ENCODE data around the gene ARID3B. TPM values are rescaled to one million over a fixed set of nuclear protein-coding genes. Genes with fewer than 3 reads are reported as not detected.

The ARID3B gene
- total and polyA plus RNA-seq, 2 of the 13 experiments (the other 11 are each of a cell fraction or from before 2014, with no cell fraction given): 5.3 to 12.8 TPM

GRCh38 chr15:74615508-74616365 is 74.7 kb downstream of the ARID3B start, which contains the start of gene CLK3 (continued):
- no peak for TF ChIP-seq ATAD3A (CRISPR knock-in tag; IDR thresholded peaks at IDR 0.05)
- TF ChIP-seq ZNF30 (CRISPR knock-in tag; IDR thresholded peaks at IDR 0.05): no peak
- no peak for TF ChIP-seq ARNT (IDR thresholded peaks at IDR 0.05)
- no peak for TF ChIP-seq NFKB2 (CRISPR knock-in tag; IDR thresholded peaks at IDR 0.05; ENCODE audit: borderline replicate concordance)
- TF ChIP-seq MTA3 (CRISPR knock-in tag; IDR thresholded peaks at IDR 0.05): no peak
- no peak for TF ChIP-seq USF2 (IDR thresholded peaks at IDR 0.05; ENCODE audit: low read depth, low read length)
- TF ChIP-seq USF2 (CRISPR knock-in tag; IDR thresholded peaks at IDR 0.05; ENCODE audit: borderline replicate concordance): peak; percentile 20; the same call in 1 of the 2 replicates
- TF ChIP-seq PRPF4 (IDR thresholded peaks at IDR 0.05; ENCODE audit: low read depth, low read length, poor library complexity, severe bottlenecking): no peak
- TF ChIP-seq PBX2 (CRISPR knock-in tag; IDR thresholded peaks at IDR 0.05): no peak
- TF ChIP-seq POLR2A (IDR thresholded peaks at IDR 0.05; ENCODE audit: insufficient read depth in 1 of 2, low read depth in 2 of 2, low read length in 2 of 2): no peak; a peak in 1 of 4 replicates
- peak; percentile 96 for TF ChIP-seq HOXA3 (CRISPR knock-in tag; IDR thresholded peaks at IDR 0.05)
- no peak for TF ChIP-seq ATF6 (CRISPR knock-in tag; conservative IDR thresholded peaks at IDR 0.05)
- TF ChIP-seq ZNF768 (CRISPR knock-in tag; IDR thresholded peaks at IDR 0.05): 0 out of 2 replicates have a peak, but pooled peaks have one; percentile 53
- peak; percentile 52 for TF ChIP-seq ZNF770 (CRISPR knock-in tag; IDR thresholded peaks at IDR 0.05)
- peak; percentile 73 for TF ChIP-seq TFDP2 (CRISPR knock-in tag; IDR thresholded peaks at IDR 0.05)
- TF ChIP-seq ZNF605 (CRISPR knock-in tag; IDR thresholded peaks at IDR 0.05): no peak; the same call in 1 of the 2 replicates
- peak; percentile 59 for TF ChIP-seq ZNF230 (CRISPR knock-in tag; IDR thresholded peaks at IDR 0.05)
- no peak for TF ChIP-seq RORA (CRISPR knock-in tag; IDR thresholded peaks at IDR 0.05)
- TF ChIP-seq ZNF747 (CRISPR knock-in tag; IDR thresholded peaks at IDR 0.05; ENCODE audit: borderline replicate concordance): peak; percentile 75
- TF ChIP-seq ZNF83 (CRISPR knock-in tag; IDR thresholded peaks at IDR 0.05; ENCODE audit: borderline replicate concordance): 0 out of 2 replicates have a peak, but pooled peaks have one; percentile 19
- peak; percentile 80; the same call in 1 of the 2 replicates for TF ChIP-seq ZNF430 (CRISPR knock-in tag; IDR thresholded peaks at IDR 0.05)
- TF ChIP-seq FOXA3 (CRISPR knock-in tag; IDR thresholded peaks at IDR 0.05): peak; percentile 62; the same call in 1 of the 2 replicates

Data from HepG2 (cell line).